ENCODE measurements around the gene BFSP2. TPM values are rescaled to one million over a fixed set of nuclear protein-coding genes. Genes with fewer than 3 reads are reported as not detected.
"Not testable (repeated sequence)": the region's sequence is repeated elsewhere in the genome, so short reads cannot be mapped to it uniquely, and the experiment has no call there.

BFSP2 gene
- total RNA-seq, 1 experiment from 2014 or later, result not detected

DNA sequence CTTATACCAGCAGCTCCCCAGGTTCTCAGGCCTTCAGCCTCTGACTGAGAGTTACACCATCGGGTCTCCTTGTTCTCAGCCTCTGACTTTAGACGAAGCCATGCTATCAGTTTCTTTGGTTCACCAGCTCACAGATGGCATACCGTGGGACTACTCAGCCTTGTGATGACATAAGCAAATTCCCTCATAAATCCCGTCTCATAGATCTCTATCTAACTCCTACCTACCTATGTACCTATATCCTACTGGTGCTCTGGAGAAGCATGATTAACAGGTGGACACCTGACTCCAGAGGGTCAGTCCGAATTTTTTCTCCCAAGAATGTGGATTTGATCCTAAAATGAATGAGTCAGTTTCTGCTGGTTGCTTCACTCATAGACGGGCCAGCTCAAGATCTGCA is 114.6 kb downstream of the BFSP2 start:
- Mint-ChIP-seq H3K4me1 (ENCODE audit: low read depth, unreplicated experiment) (no peaks in the 10 kb centered on the region), H3K4me3 (ENCODE audit: unreplicated experiment) (no peak overlapping the region), H3K9me3 (ENCODE audit: unreplicated experiment) (no peaks in the 10 kb centered on the region), H3K27ac (ENCODE audit: unreplicated experiment) (no peak overlapping the region), H3K36me3 (ENCODE audit: insufficient read depth, unreplicated experiment) (no peaks in the 10 kb centered on the region), H3K27me3 (ENCODE audit: insufficient read depth, unreplicated experiment) (no peaks in the 10 kb centered on the region)
- no peaks in the 10 kb centered on the region for H3K9me3 ChIP-seq
- TF ChIP-seq, protein P1, sequence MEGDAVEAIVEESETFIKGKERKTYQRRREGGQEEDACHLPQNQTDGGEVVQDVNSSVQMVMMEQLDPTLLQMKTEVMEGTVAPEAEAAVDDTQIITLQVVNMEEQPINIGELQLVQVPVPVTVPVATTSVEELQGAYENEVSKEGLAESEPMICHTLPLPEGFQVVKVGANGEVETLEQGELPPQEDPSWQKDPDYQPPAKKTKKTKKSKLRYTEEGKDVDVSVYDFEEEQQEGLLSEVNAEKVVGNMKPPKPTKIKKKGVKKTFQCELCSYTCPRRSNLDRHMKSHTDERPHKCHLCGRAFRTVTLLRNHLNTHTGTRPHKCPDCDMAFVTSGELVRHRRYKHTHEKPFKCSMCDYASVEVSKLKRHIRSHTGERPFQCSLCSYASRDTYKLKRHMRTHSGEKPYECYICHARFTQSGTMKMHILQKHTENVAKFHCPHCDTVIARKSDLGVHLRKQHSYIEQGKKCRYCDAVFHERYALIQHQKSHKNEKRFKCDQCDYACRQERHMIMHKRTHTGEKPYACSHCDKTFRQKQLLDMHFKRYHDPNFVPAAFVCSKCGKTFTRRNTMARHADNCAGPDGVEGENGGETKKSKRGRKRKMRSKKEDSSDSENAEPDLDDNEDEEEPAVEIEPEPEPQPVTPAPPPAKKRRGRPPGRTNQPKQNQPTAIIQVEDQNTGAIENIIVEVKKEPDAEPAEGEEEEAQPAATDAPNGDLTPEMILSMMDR (IDR thresholded peaks at IDR 0.05; ENCODE audit: insufficient read depth in 1 of 2, low read depth in 1 of 2, low read length in 1 of 2, severe bottlenecking in 1 of 2, unreplicated experiment in 1 of 2), result no peak
- CTCF ChIA-PET, result no interaction called here
- no peaks in the 10 kb centered on the region for H3K27me3 ChIP-seq (replicated peaks; ENCODE audit: control insufficient read depth, insufficient read depth, low read length)
- H3K4me3 ChIP-seq (ENCODE audit: low read depth, low read length), result no peak overlapping the region
- H3K36me3 ChIP-seq (ENCODE audit: control insufficient read depth, insufficient read depth, low read length), result no peaks in the 10 kb centered on the region
- DNase-seq, result no peak
- POLR2A ChIA-PET, result no interaction called here
- BruUV-seq (replicated peaks), result no TSS peak
- H3K4me1 ChIP-seq, result no peaks in the 10 kb centered on the region
- intact Hi-C loops (cut with micrococcal nuclease; ENCODE audit: unreplicated experiment), result no loop called here

DNA sequence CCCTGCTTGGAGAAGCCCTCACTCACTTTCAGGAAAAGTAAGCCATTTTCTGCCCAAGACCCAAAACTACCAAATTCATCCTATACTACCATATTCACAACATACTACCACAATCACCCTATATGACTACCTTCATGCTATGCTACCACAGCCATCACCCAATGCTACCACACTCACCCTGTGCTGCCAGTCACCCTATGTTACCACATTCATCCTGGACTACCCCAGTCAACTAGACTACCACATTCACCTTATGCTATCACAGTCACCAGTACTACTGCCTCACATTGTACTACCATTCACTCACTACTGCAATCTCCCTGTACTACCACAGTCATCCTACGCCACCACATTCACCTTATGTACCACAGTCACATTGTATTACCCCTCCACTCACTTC is 115.3 kb downstream of the BFSP2 start:
- no peak for DNase-seq
- POLR2A ChIA-PET, result no interaction called here
- Histone ChIP-seq H3K27me3 (replicated peaks; ENCODE audit: control insufficient read depth, insufficient read depth, low read length) (no peaks in the 10 kb centered on the region), H3K4me3 (ENCODE audit: low read depth, low read length) (no peak overlapping the region), H3K9me3 (no peaks in the 10 kb centered on the region), H3K4me1 (no peaks in the 10 kb centered on the region), H3K36me3 (ENCODE audit: control insufficient read depth, insufficient read depth, low read length) (no peaks in the 10 kb centered on the region)
- Mint-ChIP-seq H3K4me1 (ENCODE audit: low read depth, unreplicated experiment) (no peaks in the 10 kb centered on the region), H3K36me3 (ENCODE audit: insufficient read depth, unreplicated experiment) (no peaks in the 10 kb centered on the region), H3K27me3 (ENCODE audit: insufficient read depth, unreplicated experiment) (no peaks in the 10 kb centered on the region), H3K9me3 (ENCODE audit: unreplicated experiment) (no peaks in the 10 kb centered on the region), H3K27ac (ENCODE audit: unreplicated experiment) (no peak overlapping the region), H3K4me3 (ENCODE audit: unreplicated experiment) (no peak overlapping the region)
- CTCF ChIA-PET, result no interaction called here
- TF ChIP-seq, protein P1 (IDR thresholded peaks at IDR 0.05; ENCODE audit: insufficient read depth in 1 of 2, low read depth in 1 of 2, low read length in 1 of 2, severe bottlenecking in 1 of 2, unreplicated experiment in 1 of 2), result no peak
- intact Hi-C loops (cut with micrococcal nuclease; ENCODE audit: unreplicated experiment), result no loop called here
- no TSS peak for BruUV-seq (replicated peaks)

DNA sequence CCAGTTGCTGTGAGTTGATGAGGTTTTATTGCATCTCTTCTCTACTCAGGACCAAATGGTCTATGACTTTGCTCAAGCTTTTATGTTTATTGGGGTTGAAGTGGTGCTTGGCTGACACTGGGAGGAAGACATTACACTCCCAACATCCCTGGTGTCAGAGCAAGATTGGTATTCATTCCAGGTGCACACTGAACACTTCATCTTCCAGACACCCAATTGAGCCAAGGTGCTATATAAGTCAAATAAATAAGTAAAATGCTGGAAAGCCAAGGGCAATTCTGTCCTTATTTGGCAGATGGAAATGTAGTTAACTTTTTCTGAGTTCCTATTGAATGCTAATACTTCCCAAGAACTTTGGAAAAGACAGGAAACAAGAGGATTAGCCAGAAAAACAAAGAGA is 120.4 kb downstream of the BFSP2 start:
- Histone ChIP-seq H3K4me1 (no peaks in the 10 kb centered on the region), H3K36me3 (ENCODE audit: control insufficient read depth, insufficient read depth, low read length) (no peaks in the 10 kb centered on the region), H3K4me3 (ENCODE audit: low read depth, low read length) (no peak overlapping the region), H3K9me3 (no peaks in the 10 kb centered on the region), H3K27me3 (replicated peaks; ENCODE audit: control insufficient read depth, insufficient read depth, low read length) (no peaks in the 10 kb centered on the region)
- intact Hi-C loops (cut with micrococcal nuclease; ENCODE audit: unreplicated experiment), result no loop called here
- H3K36me3 Mint-ChIP-seq (ENCODE audit: insufficient read depth, unreplicated experiment), result no peaks in the 10 kb centered on the region
- ChIA-PET POLR2A (no interaction called here), CTCF (no interaction called here)
- TF ChIP-seq, protein P1 (IDR thresholded peaks at IDR 0.05; ENCODE audit: insufficient read depth in 1 of 2, low read depth in 1 of 2, low read length in 1 of 2, severe bottlenecking in 1 of 2, unreplicated experiment in 1 of 2), result no peak
- no peaks in the 10 kb centered on the region for H3K9me3 Mint-ChIP-seq (ENCODE audit: unreplicated experiment)
- no peak overlapping the region for H3K27ac Mint-ChIP-seq (ENCODE audit: unreplicated experiment)
- H3K27me3 Mint-ChIP-seq (ENCODE audit: insufficient read depth, unreplicated experiment), result no peaks in the 10 kb centered on the region
- no peak overlapping the region for H3K4me3 Mint-ChIP-seq (ENCODE audit: unreplicated experiment)
- DNase-seq, result no peak
- no TSS peak for BruUV-seq (replicated peaks)
- H3K4me1 Mint-ChIP-seq (ENCODE audit: low read depth, unreplicated experiment), result peaks cover 7% of the 10 kb centered on the region

DNA sequence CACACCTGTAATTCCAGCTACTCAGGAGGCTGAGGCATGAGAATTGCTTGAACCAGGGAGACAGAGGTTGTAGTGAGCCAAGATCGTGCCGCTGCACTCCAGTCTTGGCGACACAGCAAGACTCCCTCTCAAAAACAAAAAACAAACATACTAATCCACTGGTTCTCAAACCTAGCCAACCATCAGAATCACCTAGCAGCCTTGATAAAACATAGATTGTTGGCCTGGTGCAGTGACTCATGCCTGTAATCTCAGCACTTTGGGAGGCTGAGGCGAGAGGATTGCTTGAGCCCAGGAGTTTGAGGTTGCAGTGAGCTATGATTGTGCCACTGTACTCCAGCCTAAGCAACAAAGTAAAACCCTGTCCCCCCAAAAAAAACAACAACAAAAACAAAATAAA is 121.1 kb downstream of the BFSP2 start:
- H3K4me3 Mint-ChIP-seq (ENCODE audit: unreplicated experiment); intact Hi-C loops (cut with micrococcal nuclease; ENCODE audit: unreplicated experiment); DNase-seq; H3K27me3 ChIP-seq (replicated peaks; ENCODE audit: control insufficient read depth, insufficient read depth, low read length); H3K27ac Mint-ChIP-seq (ENCODE audit: unreplicated experiment); H3K9me3 Mint-ChIP-seq (ENCODE audit: unreplicated experiment); H3K9me3 ChIP-seq; H3K4me3 ChIP-seq (ENCODE audit: low read depth, low read length); H3K36me3 ChIP-seq (ENCODE audit: control insufficient read depth, insufficient read depth, low read length); BruUV-seq (replicated peaks); POLR2A ChIA-PET; CTCF ChIA-PET; H3K36me3 Mint-ChIP-seq (ENCODE audit: insufficient read depth, unreplicated experiment); H3K27me3 Mint-ChIP-seq (ENCODE audit: insufficient read depth, unreplicated experiment); H3K4me1 Mint-ChIP-seq (ENCODE audit: low read depth, unreplicated experiment); H3K4me1 ChIP-seq: not testable (repeated sequence)

All from Caco-2 (cell line).